Measurements from ENCODE around the gene CFI. TPM values are rescaled to one million over a fixed set of nuclear protein-coding genes. Genes with fewer than 3 reads are reported as not detected.

CFI gene
- total and polyA plus RNA-seq, 2 donors from 2014 or later, result 191 to 248 TPM

DNA sequence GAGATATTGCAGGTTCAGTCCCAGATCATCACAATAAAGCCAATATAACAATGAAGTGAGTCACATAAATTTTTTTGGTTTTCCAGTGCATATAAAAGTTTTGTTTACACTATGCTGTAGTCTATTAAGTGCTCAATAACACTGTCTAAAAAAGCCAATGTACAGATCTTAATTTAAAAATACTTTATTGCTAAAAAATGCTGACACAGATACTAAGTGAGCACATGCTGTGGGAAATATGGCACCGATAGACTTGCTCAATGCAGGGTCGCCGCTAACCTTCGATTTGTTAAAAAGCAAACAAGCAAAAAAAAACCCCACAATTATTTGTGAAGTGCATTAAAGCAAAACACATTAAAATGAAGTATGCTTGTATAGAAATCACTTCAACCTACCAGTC lies 82.2 kb downstream of the CFI start:
- Histone ChIP-seq H3K9me3 (ENCODE audit: control insufficient read depth in 2 of 3, insufficient read depth in 1 of 3, low read length in 3 of 3) (no peaks in the 10 kb centered on the region), H3K4me3 (ENCODE audit: low read length in 3 of 3) (no peak overlapping the region), H3K27me3 (ENCODE audit: control insufficient read depth, insufficient read depth, low read length) (no peaks in the 10 kb centered on the region), H3K27ac (ENCODE audit: low read depth in 2 of 2, low read length in 2 of 2) (no peak overlapping the region), H3K36me3 (ENCODE audit: control insufficient read depth in 2 of 3, insufficient read depth in 3 of 3, low read length in 3 of 3) (peaks cover 0 to 13% (median 4%) of the 10 kb centered on the region in 3 donors), H3K9ac (ENCODE audit: low read length in 3 of 3) (no peak overlapping the region), H3K4me1 (ENCODE audit: control insufficient read depth in 2 of 3, insufficient read depth in 2 of 3, low read depth in 1 of 3, low read length in 3 of 3) (peaks cover 0 to 5% (median 0%) of the 10 kb centered on the region in 3 donors)
- TF ChIP-seq, protein P1, sequence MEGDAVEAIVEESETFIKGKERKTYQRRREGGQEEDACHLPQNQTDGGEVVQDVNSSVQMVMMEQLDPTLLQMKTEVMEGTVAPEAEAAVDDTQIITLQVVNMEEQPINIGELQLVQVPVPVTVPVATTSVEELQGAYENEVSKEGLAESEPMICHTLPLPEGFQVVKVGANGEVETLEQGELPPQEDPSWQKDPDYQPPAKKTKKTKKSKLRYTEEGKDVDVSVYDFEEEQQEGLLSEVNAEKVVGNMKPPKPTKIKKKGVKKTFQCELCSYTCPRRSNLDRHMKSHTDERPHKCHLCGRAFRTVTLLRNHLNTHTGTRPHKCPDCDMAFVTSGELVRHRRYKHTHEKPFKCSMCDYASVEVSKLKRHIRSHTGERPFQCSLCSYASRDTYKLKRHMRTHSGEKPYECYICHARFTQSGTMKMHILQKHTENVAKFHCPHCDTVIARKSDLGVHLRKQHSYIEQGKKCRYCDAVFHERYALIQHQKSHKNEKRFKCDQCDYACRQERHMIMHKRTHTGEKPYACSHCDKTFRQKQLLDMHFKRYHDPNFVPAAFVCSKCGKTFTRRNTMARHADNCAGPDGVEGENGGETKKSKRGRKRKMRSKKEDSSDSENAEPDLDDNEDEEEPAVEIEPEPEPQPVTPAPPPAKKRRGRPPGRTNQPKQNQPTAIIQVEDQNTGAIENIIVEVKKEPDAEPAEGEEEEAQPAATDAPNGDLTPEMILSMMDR (IDR thresholded peaks at IDR 0.05; ENCODE audit: borderline replicate concordance, extremely low read depth, insufficient read depth), result no peak
- intact Hi-C loops (cut with DNase I), result no loop called here
- FAIRE-seq (no peak), DNase-seq (no peak)

DNA sequence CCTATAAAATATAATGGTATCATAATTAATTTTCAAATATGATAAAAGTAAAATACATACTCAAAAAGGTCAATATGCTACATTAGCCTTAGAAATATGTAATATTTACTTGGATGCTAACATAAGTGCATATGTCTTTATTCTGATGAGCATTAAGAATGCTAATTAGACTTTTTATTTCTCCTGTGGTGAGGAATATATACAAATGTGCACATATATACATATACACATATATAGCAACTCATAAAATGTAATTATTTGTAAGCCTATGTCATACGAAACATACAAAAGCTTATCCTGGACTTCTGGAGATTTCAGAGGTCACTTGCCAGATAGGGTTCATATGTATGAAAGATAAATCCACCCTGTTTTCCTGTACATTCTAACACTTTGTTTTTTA lies 83.0 kb downstream of the CFI start:
- Histone ChIP-seq H3K36me3 (ENCODE audit: control insufficient read depth in 2 of 3, insufficient read depth in 3 of 3, low read length in 3 of 3) (peaks cover 3 to 16% (median 4%) of the 10 kb centered on the region in 3 donors), H3K27ac (ENCODE audit: low read depth in 2 of 2, low read length in 2 of 2) (no peak overlapping the region), H3K4me3 (ENCODE audit: low read length in 3 of 3) (no peak overlapping the region), H3K27me3 (ENCODE audit: control insufficient read depth, insufficient read depth, low read length) (no peaks in the 10 kb centered on the region), H3K9ac (ENCODE audit: low read length in 3 of 3) (no peak overlapping the region), H3K9me3 (ENCODE audit: control insufficient read depth in 2 of 3, insufficient read depth in 1 of 3, low read length in 3 of 3) (no peaks in the 10 kb centered on the region), H3K4me1 (ENCODE audit: control insufficient read depth in 2 of 3, insufficient read depth in 2 of 3, low read depth in 1 of 3, low read length in 3 of 3) (peaks cover 0 to 5% (median 0%) of the 10 kb centered on the region in 3 donors)
- TF ChIP-seq, protein P1 (IDR thresholded peaks at IDR 0.05; ENCODE audit: borderline replicate concordance, extremely low read depth, insufficient read depth), result no peak
- intact Hi-C loops (cut with DNase I), result no loop called here
- FAIRE-seq (no peak), DNase-seq (no peak)

DNA sequence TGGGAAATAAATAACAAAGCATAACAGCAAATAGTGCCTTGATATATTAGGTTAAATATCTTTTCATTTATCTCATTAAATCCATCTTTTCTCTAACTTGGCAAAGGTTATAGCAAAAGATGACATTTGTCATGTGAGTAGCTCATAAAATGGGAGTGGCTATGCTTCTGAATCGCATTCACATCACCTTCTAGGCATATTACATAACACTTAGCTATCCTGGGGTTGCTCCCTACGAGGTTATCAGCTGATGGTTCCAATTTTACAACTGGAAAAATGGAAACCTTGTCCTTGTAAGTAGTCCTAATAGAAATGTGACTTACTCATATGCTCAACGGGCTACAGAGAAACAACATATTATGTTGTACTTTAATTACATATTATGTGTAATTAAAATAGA lies 88.3 kb downstream of the CFI start:
- intact Hi-C loops (cut with DNase I), result no loop called here
- Histone ChIP-seq H3K27me3 (ENCODE audit: control insufficient read depth, insufficient read depth, low read length) (no peaks in the 10 kb centered on the region), H3K27ac (ENCODE audit: low read depth in 2 of 2, low read length in 2 of 2) (no peak overlapping the region), H3K4me1 (ENCODE audit: control insufficient read depth in 2 of 3, insufficient read depth in 2 of 3, low read depth in 1 of 3, low read length in 3 of 3) (no peaks in the 10 kb centered on the region), H3K9me3 (ENCODE audit: control insufficient read depth in 2 of 3, insufficient read depth in 1 of 3, low read length in 3 of 3) (no peaks in the 10 kb centered on the region), H3K9ac (ENCODE audit: low read length in 3 of 3) (no peak overlapping the region), H3K36me3 (ENCODE audit: control insufficient read depth in 2 of 3, insufficient read depth in 3 of 3, low read length in 3 of 3) (peaks cover 7 to 20% (median 13%) of the 10 kb centered on the region in 3 donors), H3K4me3 (ENCODE audit: low read length in 3 of 3) (no peak overlapping the region)
- FAIRE-seq, result no peak
- TF ChIP-seq, protein P1 (IDR thresholded peaks at IDR 0.05; ENCODE audit: borderline replicate concordance, extremely low read depth, insufficient read depth), result no peak
- no peak for DNase-seq

DNA sequence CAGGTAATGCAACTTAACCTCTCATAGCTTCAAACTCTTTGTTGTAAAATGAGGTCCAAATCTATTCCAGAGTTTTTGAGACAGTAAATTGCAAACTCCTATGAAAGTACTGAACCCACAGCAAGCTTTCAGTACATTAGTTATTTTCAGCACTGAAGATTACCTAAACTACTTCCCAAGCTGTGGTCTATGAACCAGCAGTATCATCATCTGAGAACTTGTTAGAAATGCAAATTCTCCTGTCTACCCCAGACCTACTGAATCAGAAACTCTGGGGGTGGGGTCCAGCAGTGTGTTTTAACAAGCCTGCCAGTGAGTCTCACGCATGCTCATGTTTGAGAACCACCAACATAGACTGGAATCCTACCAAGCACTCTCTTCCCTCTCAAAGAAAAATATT lies 92.8 kb downstream of the CFI start:
- Histone ChIP-seq H3K9me3 (ENCODE audit: control insufficient read depth in 2 of 3, insufficient read depth in 1 of 3, low read length in 3 of 3) (no peaks in the 10 kb centered on the region), H3K4me1 (ENCODE audit: control insufficient read depth in 2 of 3, insufficient read depth in 2 of 3, low read depth in 1 of 3, low read length in 3 of 3) (peaks cover 0 to 4% (median 0%) of the 10 kb centered on the region in 3 donors), H3K4me3 (ENCODE audit: low read length in 3 of 3) (no peak overlapping the region), H3K9ac (ENCODE audit: low read length in 3 of 3) (no peak overlapping the region), H3K36me3 (ENCODE audit: control insufficient read depth in 2 of 3, insufficient read depth in 3 of 3, low read length in 3 of 3) (peaks cover 3 to 12% (median 4%) of the 10 kb centered on the region in 3 donors), H3K27me3 (ENCODE audit: control insufficient read depth, insufficient read depth, low read length) (no peaks in the 10 kb centered on the region), H3K27ac (ENCODE audit: low read depth in 2 of 2, low read length in 2 of 2) (no peak overlapping the region)
- FAIRE-seq (no peak), DNase-seq (no peak)
- TF ChIP-seq, protein P1 (IDR thresholded peaks at IDR 0.05; ENCODE audit: borderline replicate concordance, extremely low read depth, insufficient read depth), result no peak
- intact Hi-C loops (cut with DNase I), result loop anchor here (10.0 kb wide), 1 partner anchor 96 kb away; the partner anchor contains the start of gene CFI
